Neuronal stem cell (in vitro differentiated cells): ENCODE data around the gene DCTN1. TPM values are rescaled to one million over a fixed set of nuclear protein-coding genes. Genes with fewer than 3 reads are reported as not detected.

Source experiments
- DNase-seq: peaks from one replicate; pipeline ENCODE4 v3.0.0-alpha.2; 2013; ENCODE audit warnings: low spot score
- H2AFZ ChIP-seq: one replicate; pipeline ENCODE4 v1.6.1; 2013; ENCODE audit warnings: mild to moderate bottlenecking, low read length, inconsistent platforms
- H2AK5ac ChIP-seq: 2 replicates; pipeline ENCODE4 v1.6.1; 2013; ENCODE audit warnings: low read depth, mild to moderate bottlenecking, inconsistent platforms, low read length, moderate library complexity, mixed read lengths
- H2BK120ac ChIP-seq: 2 replicates; pipeline ENCODE4 v1.6.1; 2013; ENCODE audit warnings: low read depth, mild to moderate bottlenecking, inconsistent platforms, low read length, moderate library complexity, mixed read lengths
- H2BK12ac ChIP-seq: one replicate; pipeline ENCODE4 v1.6.1; 2013; ENCODE audit warnings: low read length, inconsistent platforms
- H2BK15ac ChIP-seq: 2 replicates; pipeline ENCODE4 v1.6.1; 2013; ENCODE audit warnings: mild to moderate bottlenecking, low read length, inconsistent platforms, mixed read lengths
- H2BK5ac ChIP-seq: one replicate; pipeline ENCODE4 v1.6.1; 2013; ENCODE audit warnings: inconsistent platforms, mild to moderate bottlenecking, low read length, moderate library complexity
- H3K14ac ChIP-seq: one replicate; pipeline ENCODE4 v1.6.1; 2013; ENCODE audit warnings: low read length, inconsistent platforms
- H3K18ac ChIP-seq: 2 replicates; pipeline ENCODE4 v1.6.1; 2013; ENCODE audit warnings: low read length, inconsistent platforms
- H3K23ac ChIP-seq: 2 replicates; pipeline ENCODE4 v1.6.1; 2013; ENCODE audit warnings: low read depth, mild to moderate bottlenecking, mixed read lengths, low read length, inconsistent platforms; ENCODE audit not compliant: poor library complexity
- H3K27ac ChIP-seq: replicated peaks from 3 replicates; pipeline ENCODE4 v1.5.1; 2013; ENCODE audit warnings: low read length, inconsistent platforms
- H3K27me3 ChIP-seq, 3 experiments: 2 replicates each; pipeline ENCODE4 v1.6.1; 2013; ENCODE audit warnings: low read length in 3 of 3, mild to moderate bottlenecking in 2 of 3, inconsistent platforms in 1 of 3, low read depth in 1 of 3, mixed read lengths in 1 of 3, moderate library complexity in 1 of 3; ENCODE audit not compliant: control insufficient read depth in 3 of 3, insufficient read depth in 3 of 3
- H3K36me3 ChIP-seq, 2 donors: replicated peaks in 1 of 2; 2 replicates each; pipeline ENCODE4 v1.6.1; 2013; ENCODE audit warnings: low read length in 2 of 2; ENCODE audit not compliant: control insufficient read depth in 2 of 2, insufficient read depth in 2 of 2
- H3K4ac ChIP-seq: 2 replicates; pipeline ENCODE4 v1.6.1; 2013; ENCODE audit warnings: inconsistent platforms, mild to moderate bottlenecking, low read length, moderate library complexity
- H3K4me1 ChIP-seq, 2 donors: 1 replicate in 1 of 2; 2 replicates in 1 of 2; pipeline ENCODE4 v1.6.1; 2013; ENCODE audit warnings: low read length in 2 of 2, low read depth in 1 of 2; ENCODE audit not compliant: control insufficient read depth in 2 of 2, insufficient read depth in 1 of 2
- H3K4me2 ChIP-seq: one replicate; pipeline ENCODE4 v1.6.1; 2013; ENCODE audit warnings: mild to moderate bottlenecking, low read length, inconsistent platforms; ENCODE audit not compliant: insufficient read depth, poor library complexity, severe bottlenecking
- H3K4me3 ChIP-seq, 2 donors: 2 replicates each; pipeline ENCODE4 v1.5.1; 2013; ENCODE audit warnings: low read length in 2 of 2, mild to moderate bottlenecking in 2 of 2, inconsistent platforms in 1 of 2, moderate library complexity in 1 of 2
- H3K79me1 ChIP-seq: one replicate; pipeline ENCODE4 v1.6.1; 2013; ENCODE audit warnings: low read depth, mild to moderate bottlenecking, inconsistent platforms, low read length, moderate library complexity
- H3K9ac ChIP-seq: one replicate; pipeline ENCODE4 v1.6.1; 2013; ENCODE audit warnings: mild to moderate bottlenecking, low read depth, low read length, inconsistent platforms; ENCODE audit not compliant: poor library complexity
- H3K9me3 ChIP-seq, 2 donors: replicated peaks in 1 of 2; 2 replicates each; pipeline versions ENCODE3 to v1.6.1; 2013; ENCODE audit warnings: low read length in 2 of 2, mild to moderate bottlenecking in 2 of 2, inconsistent platforms in 1 of 2, low read depth in 1 of 2, mixed read lengths in 1 of 2, moderate library complexity in 1 of 2; ENCODE audit not compliant: control insufficient read depth in 2 of 2, insufficient read depth in 1 of 2
- H4K8ac ChIP-seq: one replicate; pipeline ENCODE4 v1.6.1; 2013; ENCODE audit warnings: low read depth, mild to moderate bottlenecking, inconsistent platforms, low read length, moderate library complexity
- H4K91ac ChIP-seq: one replicate; pipeline ENCODE4 v1.6.1; 2013; ENCODE audit warnings: low read length, low read depth, mild to moderate bottlenecking, inconsistent platforms; ENCODE audit not compliant: poor library complexity
- WGBS, 2 donors: extraction: QIAGEN DNeasy Blood & Tissue Kit; methylation state at CpG; one replicate each; pipeline ENCODE4 v1.1.7; 2013; ENCODE audit warnings: missing lambda C conversion rate in 2 of 2, mixed read lengths in 1 of 2; ENCODE audit not compliant: insufficient read length in 2 of 2, insufficient replicate concordance in 1 of 2; ENCODE audit errors: extremely low coverage in 2 of 2; 5-methylcytosine and 5-hydroxymethylcytosine counted together
- small RNA-seq: library from polyadenylated mRNA; stranded (forward); fragments of <200 nt; extraction: miRNeasy Mini kit (QIAGEN cat#:217004); gene quantifications from one replicate; pipeline ENCODE3, GENCODE V24; 2013; ENCODE audit not compliant: insufficient read depth

Gene DCTN1

GRCh38 chr2:74313497-74313896 lies 66.6 kb downstream of the DCTN1 start:
- no peak for DNase-seq

GRCh38 chr2:74312913-74313312 lies 67.2 kb downstream of the DCTN1 start:
- H2BK5ac ChIP-seq, result no peak overlapping the region
- no peak overlapping the region for H2AFZ ChIP-seq

More at GRCh38 chr2:74313497-74313896, 66.6 kb downstream of the DCTN1 start:
- H2AK5ac ChIP-seq, result no peak overlapping the region
- no peak overlapping the region for H3K23ac ChIP-seq
- H3K4me1 ChIP-seq, result peaks cover 0 to 4% of the 10 kb centered on the region in 2 donors
- no peak overlapping the region for H3K14ac ChIP-seq
- H3K18ac ChIP-seq, result no peak overlapping the region
- no peak overlapping the region for H3K4me3 ChIP-seq
- no peak overlapping the region for H3K4ac ChIP-seq
- no peak overlapping the region for H3K9ac ChIP-seq
- H2AFZ ChIP-seq, result no peak overlapping the region
- H3K79me1 ChIP-seq, result no peaks in the 10 kb centered on the region
- no peak overlapping the region for H2BK120ac ChIP-seq
- H2BK12ac ChIP-seq, result no peak overlapping the region
- no peaks in the 10 kb centered on the region for H3K9me3 ChIP-seq
- no peak overlapping the region for H2BK15ac ChIP-seq
- no peaks in the 10 kb centered on the region for H3K36me3 ChIP-seq
- no peak overlapping the region for H4K91ac ChIP-seq
- no peak overlapping the region for H3K27ac ChIP-seq
- H3K27me3 ChIP-seq, result no peaks in the 10 kb centered on the region
- H3K4me2 ChIP-seq, result no peak overlapping the region
- no peak overlapping the region for H2BK5ac ChIP-seq
- no CpG with 5 or more reads among the region's 2 CpGs for WGBS, 2 donors
- H4K8ac ChIP-seq, result no peak overlapping the region

More at GRCh38 chr2:74312913-74313312, 67.2 kb downstream of the DCTN1 start:
- Histone ChIP-seq H3K9ac (no peak overlapping the region), H3K4me3 (no peak overlapping the region), H4K8ac (no peak overlapping the region), H4K91ac (no peak overlapping the region), H3K18ac (no peak overlapping the region), H3K14ac (no peak overlapping the region), H2BK15ac (no peak overlapping the region), H3K9me3 (no peaks in the 10 kb centered on the region), H2AK5ac (no peak overlapping the region), H3K4me2 (no peak overlapping the region), H3K27me3 (no peaks in the 10 kb centered on the region), H3K79me1 (no peaks in the 10 kb centered on the region), H2BK120ac (no peak overlapping the region), H3K4ac (no peak overlapping the region), H3K4me1 (peaks cover 0 to 4% of the 10 kb centered on the region in 2 donors), H2BK12ac (no peak overlapping the region), H3K36me3 (no peaks in the 10 kb centered on the region), H3K27ac (no peak overlapping the region), H3K23ac (no peak overlapping the region)
- no peak for DNase-seq

Small RNAs within 50 kb of the gene (small RNA-seq; reads per million reads assigned to genes)
- gene RNU6-542P (not detected), gene TAF13P2 (not detected)
